A673 (cell line): ENCODE data around the gene SLC39A2.

Source experiments
- CTCF ChIP-seq: fragments of 300-800, 200-600 bp; sonication (generic); conservative IDR thresholded peaks from 2 replicates; pipeline ENCODE4 v1.5.1; 2017; ENCODE audit warnings: low read depth, mild to moderate bottlenecking, antibody characterized with exemption, low read length, moderate library complexity, mixed read lengths
- EZH2 ChIP-seq: fragments of 200-600 bp; sonication (generic); IDR thresholded peaks from 2 replicates; pipeline ENCODE4 v1.6.1; 2017; ENCODE audit warnings: borderline replicate concordance, low read depth, mild to moderate bottlenecking, mixed read lengths, antibody characterized with exemption, low read length; ENCODE audit not compliant: poor library complexity, severe bottlenecking

DNA sequence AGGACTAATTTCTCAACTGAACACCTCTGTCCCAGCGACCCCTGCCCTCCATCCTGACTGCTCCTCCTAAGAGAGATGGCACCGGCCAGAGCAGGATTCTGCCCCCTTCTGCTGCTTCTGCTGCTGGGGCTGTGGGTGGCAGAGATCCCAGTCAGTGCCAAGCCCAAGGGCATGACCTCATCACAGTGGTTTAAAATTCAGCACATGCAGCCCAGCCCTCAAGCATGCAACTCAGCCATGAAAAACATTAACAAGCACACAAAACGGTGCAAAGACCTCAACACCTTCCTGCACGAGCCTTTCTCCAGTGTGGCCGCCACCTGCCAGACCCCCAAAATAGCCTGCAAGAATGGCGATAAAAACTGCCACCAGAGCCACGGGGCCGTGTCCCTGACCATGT, 43.8 kb downstream of the SLC39A2 start:
- TF ChIP-seq CTCF (no peak), EZH2 (no peak)
